HL-60/S4 treated with retinoic acid at 250 ng/mL for 4 days and 3 days (cell line): ENCODE data around the gene PAM.
"Not testable (repeated sequence)": the region's sequence is repeated elsewhere in the genome, so short reads cannot be mapped to it uniquely, and the experiment has no call there.

ENCODE experiments used
- in situ Hi-C: fragments of 300-500 bp; cut with MboI; formaldehyde crosslinking; loops from 2 replicates; pipeline ENCODE4 v1.7.0; 2022; ENCODE audit warnings: low sequenced_read_pairs

PAM gene

GRCh38 chr5:103034662-103035392 lies 279.7 kb downstream of the PAM start:
- in situ Hi-C loops, result no loop called here

- in situ Hi-C loops, result no loop called here
Observed at GRCh38 chr5:103035701-103036100, 280.6 kb downstream of the PAM start.

GRCh38 chr5:103036601-103037000 lies 281.5 kb downstream of the PAM start:
- in situ Hi-C loops, result no loop called here

GRCh38 chr5:103037673-103038455 lies 282.8 kb downstream of the PAM start:
- in situ Hi-C loops, result no loop called here

GRCh38 chr5:103041071-103041676 lies 286.1 kb downstream of the PAM start:
- in situ Hi-C loops, result no loop called here

- in situ Hi-C loops, result not testable (repeated sequence)
Observed at GRCh38 chr5:103046706-103047105, 291.6 kb downstream of the PAM start.

- in situ Hi-C loops, result no loop called here
Observed at GRCh38 chr5:103057208-103058130, 302.4 kb downstream of the PAM start.

GRCh38 chr5:103059525-103059924 lies 304.4 kb downstream of the PAM start:
- in situ Hi-C loops, result no loop called here

- in situ Hi-C loops, result no loop called here
Observed at GRCh38 chr5:103060424-103060954, 305.4 kb downstream of the PAM start.

- in situ Hi-C loops, result no loop called here
Observed at GRCh38 chr5:103066326-103066725, 311.2 kb downstream of the PAM start.

GRCh38 chr5:103073500-103073899 lies 318.4 kb downstream of the PAM start:
- in situ Hi-C loops, result not testable (repeated sequence)

- in situ Hi-C loops, result no loop called here
Observed at GRCh38 chr5:103075442-103075841, 320.3 kb downstream of the PAM start.
